Smooth muscle cell of the brain vasculature (primary cell): ENCODE data around the gene MCUB.
"Not testable (repeated sequence)": the region's sequence is repeated elsewhere in the genome, so short reads cannot be mapped to it uniquely, and the experiment has no call there.

Experiments used
- DNase-seq: peaks from one replicate; pipeline ENCODE4 v3.0.0-alpha.2; 2012; ENCODE audit warnings: low read depth, low spot score

Gene MCUB, protein sequence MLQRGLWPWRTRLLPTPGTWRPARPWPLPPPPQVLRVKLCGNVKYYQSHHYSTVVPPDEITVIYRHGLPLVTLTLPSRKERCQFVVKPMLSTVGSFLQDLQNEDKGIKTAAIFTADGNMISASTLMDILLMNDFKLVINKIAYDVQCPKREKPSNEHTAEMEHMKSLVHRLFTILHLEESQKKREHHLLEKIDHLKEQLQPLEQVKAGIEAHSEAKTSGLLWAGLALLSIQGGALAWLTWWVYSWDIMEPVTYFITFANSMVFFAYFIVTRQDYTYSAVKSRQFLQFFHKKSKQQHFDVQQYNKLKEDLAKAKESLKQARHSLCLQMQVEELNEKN

DNA sequence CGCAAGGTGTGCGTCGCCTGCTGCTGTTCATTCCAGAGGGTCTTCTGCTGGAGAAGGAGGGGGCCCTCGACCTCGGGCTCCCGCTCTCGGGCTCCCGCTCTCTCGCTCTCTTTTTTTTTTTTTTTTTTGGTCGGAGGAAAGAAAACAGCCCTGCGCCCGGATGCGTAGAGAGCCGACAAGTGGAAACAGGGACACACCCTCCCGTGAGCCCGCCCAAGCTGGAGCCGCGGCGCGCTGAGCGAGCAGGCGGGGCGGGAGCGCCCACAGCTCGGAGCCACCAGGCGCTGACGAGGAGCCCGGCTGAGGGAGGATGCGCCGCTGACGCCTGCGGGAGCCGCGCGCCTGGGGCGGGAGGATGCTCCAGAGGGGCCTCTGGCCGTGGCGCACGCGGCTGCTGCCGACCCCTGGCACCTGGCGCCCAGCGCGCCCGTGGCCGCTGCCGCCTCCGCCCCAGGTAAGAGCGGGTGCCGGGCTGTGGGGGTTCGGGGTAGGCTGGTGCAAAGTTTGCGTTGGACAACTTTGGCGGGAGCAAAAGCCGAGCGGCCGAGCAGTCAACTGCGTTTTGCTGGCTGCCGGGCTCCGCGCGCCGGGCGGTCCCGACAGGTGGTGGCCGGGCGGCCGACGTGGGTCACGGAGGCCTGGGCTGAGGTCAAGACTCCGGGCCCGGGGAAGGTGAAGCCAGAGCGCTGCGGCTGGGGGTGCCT lies at the start of gene MCUB:
MCUB (plus strand) TSS at position 264 of the 704 bp plus-strand sequence; CDS start at position 356, 92 bp downstream.
- DNase-seq = no peak

DNA sequence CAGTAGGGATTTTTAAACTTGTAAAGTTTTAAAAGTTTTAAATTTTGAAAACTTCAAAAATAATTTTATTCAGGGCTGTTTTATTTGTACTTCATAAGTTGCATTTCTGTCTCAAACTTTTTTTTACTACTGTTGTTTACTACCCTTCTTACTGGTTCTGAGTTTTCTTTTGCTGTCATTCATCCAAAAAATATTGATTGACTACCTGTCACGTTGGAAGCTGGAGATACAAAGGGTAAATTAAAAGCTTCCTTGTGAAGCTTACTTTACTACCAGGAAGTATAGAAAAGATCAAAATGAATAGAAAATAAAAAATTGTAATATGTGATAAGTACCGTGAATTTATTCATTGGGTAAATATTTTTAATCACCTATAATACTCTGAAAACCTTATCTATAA lies 49.4 kb upstream of the MCUB start:
- no peak for DNase-seq

DNA sequence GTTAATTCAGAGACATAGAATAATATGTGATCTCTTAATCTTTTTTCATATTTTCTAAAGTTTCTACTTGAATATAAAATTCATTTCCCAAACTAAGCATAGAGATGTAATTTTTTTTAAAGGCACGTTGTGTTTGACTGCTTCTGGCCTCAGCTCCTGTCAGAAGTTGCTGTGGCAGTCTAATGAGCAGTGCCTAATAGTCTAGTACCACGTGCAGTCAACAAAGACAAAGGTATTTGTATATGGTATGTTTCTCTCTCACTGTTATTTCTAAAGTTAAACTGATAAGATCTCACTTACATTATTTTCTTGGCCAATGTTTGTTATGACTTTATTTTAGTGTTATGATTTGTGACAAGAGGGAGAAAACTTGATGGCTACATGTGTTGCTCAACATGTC lies 48.6 kb upstream of the MCUB start:
- no peak for DNase-seq

DNA sequence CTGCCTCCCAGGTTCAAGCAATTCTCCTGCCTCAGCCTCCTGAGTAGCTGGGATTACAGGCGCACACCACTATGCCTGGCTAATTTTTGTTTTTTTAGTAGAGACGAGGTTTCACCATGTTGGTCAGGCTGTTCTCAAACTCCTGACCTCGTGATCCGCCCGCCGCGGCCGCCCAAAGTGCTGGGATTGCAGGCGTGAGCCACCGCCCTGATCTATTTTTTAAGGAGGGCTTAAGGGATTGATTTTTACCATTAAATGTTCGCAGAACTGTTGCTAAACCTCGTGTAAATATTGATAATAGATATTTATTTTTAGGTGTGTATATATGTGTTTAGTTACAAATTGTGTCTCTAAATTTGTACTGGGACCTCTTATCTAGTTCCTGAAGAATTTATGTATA lies 46.7 kb upstream of the MCUB start:
- not testable (repeated sequence) for DNase-seq

DNA sequence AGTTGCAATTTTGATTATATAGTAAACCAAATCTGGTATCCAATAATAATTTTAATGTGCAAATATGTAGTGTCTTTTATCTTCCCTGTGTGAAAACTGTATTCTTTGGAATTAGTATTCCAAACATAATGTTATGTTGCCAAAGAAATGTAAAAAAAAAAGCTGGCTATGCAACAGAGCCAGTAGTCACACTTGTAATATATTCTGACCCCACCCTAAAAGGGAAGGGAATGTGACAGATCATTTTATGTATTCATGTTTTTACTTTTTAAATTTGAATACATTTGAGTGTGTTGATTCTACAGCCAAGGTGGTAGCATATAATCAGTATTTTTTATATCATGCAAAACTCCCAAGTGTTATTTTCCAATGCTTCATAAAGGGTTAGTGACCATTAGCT lies 27.9 kb upstream of the MCUB start:
- no peak for DNase-seq

DNA sequence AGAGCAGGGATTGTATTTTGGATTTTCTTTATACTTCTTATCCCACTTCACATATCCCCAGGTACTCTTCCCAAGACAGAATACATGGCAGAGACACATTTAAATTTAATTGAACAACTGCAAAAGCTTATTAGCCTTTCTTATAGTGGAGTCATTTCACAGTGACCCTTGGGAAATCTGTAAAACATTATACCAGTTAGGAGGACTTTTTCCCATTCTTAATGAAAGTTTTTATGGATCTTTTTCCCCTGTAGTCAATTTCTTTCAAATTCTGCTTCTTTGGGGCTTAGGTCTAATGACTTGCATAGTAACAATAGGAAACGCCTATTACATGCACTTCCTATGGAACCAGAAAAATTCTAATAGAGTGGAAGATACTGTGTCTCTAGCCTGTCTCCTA lies 14.6 kb upstream of the MCUB start:
- no peak for DNase-seq

DNA sequence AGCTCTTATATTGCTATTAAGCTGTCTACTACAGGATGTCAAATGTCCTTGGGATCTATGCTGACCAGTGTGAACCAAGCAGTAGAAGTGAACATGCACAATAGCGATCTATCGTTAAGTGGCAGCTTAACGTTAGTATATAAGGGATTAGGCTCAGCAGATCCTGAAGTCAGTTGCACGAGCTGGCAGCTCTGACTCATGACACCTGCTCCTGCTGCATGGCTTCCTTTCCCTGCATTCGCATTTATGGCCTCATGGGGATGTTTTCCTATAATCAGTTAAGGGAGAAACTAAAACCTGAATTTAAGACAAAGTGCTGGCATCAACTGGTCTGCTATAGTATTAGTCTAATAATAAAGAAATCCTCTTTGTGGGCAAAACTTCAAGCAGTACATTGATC lies 12.7 kb upstream of the MCUB start:
- DNase-seq = no peak

DNA sequence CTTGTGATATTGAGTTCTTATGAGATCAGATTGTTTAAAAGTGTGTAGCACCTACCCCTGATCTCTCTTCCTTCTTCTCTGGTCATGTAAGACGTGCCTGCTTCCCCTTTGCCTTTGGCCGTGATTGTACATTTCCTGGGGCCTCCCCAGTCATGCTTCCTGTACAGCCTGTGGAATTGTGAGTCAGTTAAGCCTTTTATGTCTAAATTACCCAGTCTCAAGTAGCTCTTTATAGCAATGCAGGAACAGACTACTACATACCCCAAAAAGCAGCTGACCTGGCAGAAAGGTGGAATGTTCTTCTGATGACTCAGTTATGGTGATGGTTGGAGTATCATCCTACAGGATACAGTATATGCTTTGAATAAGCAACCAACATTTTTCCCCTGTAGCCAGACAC lies 11.4 kb upstream of the MCUB start:
- no peak for DNase-seq

DNA sequence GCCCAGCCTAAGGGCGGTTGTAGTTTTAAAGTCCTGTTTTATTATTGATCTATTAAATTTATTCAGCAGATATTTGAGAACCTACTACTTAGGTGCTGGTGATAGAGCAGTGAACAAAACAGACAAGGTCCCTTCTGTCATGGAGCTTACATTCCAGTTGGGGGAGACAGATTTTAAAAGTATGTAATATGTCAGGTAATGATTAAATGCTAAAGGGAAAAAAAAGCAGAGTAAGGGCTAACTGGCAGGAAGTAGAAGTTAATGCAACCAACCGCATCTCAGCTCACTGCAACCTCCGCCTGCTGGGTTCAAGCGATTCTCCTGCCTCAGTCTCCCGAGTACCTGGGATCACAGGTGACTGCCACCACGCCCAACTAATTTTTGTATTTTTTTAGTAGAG lies 7.8 kb upstream of the MCUB start:
- DNase-seq = no peak

DNA sequence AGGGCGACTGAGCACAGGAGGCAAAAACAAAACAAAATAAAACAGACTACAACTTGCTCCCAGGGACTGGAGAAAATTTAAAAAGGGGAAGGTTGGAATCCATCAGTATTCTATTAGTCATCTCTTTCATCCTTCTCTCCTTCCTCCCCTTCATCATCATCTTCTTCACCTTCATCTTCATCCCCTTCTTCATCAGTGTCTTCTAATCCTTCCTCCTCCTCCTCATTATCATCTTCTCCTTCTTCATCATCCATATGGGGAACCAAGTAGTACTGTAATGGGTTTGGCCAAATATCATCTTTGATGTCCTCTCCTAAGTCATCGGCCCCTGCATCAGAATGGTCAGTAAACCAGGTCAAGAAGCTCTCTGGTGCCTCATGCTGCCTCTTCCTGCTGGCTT lies 6.9 kb upstream of the MCUB start:
- DNase-seq = no peak

DNA sequence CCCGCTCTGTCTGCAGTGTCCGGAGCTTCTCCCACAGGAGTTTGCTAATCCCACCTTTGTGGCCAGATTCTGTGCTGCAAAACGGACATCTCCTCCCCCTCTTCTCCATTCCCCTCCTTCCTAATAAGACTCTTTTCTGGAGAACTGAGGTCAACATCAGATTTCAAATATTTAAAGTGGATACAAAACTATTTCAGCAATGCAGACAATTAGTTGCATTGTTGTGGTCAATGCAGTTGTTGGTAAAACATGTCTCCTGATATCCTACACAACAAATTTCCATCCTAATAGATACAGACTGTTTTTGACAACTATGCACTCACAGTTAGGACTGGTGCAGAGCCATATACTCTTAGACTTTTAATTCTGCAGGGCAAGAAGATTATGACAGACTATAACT lies 5.1 kb upstream of the MCUB start:
- no peak for DNase-seq

DNA sequence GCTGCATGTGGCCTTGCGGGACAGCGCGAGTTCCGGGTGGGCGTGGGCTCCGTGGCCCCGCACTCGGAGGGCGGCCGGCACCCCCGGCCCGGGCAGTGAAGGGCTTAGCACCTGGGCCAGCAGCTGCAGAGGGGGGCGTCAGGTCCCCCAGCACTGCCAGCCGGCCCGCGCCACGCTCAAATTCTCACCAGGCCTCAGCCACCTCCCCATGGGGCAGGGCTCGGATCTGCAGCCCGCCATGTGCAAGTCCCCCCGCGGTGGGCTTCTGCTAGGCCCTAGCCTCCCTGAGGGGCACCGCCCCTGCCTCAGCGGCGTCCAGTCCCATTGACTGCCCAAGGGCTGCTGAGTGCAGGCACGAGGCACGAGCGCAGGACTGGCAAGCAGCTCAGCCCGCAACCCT lies 2.6 kb upstream of the MCUB start:
- no peak for DNase-seq

DNA sequence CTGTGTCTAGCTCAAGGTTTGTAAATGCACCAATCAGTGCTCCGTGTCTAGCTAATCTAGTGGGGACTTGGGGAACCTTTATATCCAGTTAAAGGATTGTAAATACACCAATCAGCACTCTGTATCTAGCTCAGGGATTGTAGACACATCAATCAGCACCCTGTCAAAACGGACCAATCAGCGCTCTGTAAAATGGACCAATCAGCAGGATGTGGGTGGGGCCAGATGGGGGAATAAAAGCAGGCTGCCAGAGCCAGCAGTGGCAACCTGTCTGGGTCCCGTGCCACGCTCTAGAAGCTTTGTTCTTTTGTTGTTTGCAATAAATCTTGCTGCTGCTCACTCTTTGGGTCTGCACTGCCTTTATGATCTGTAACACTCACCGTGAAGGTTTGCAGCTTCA lies 2.0 kb upstream of the MCUB start:
- not testable (repeated sequence) for DNase-seq

DNA sequence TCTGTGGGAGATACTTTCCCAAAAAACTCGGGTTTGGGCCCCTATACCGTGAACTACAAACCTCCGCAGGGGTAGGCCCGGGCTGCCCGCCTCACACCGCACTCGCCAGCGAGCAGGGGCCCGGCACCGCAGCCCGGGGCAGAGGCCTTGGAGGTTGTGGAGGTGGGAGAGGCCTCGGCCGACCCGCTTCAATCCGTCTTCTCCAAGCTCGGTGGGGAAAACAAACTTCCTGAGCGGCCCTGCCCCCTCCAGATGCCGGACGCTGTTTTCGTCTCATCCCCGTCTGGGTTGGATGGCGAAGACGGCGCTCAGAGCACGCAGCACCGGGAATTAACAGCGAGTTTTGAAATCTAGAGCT lies 442 bp upstream of the MCUB start:
- no peak for DNase-seq

DNA sequence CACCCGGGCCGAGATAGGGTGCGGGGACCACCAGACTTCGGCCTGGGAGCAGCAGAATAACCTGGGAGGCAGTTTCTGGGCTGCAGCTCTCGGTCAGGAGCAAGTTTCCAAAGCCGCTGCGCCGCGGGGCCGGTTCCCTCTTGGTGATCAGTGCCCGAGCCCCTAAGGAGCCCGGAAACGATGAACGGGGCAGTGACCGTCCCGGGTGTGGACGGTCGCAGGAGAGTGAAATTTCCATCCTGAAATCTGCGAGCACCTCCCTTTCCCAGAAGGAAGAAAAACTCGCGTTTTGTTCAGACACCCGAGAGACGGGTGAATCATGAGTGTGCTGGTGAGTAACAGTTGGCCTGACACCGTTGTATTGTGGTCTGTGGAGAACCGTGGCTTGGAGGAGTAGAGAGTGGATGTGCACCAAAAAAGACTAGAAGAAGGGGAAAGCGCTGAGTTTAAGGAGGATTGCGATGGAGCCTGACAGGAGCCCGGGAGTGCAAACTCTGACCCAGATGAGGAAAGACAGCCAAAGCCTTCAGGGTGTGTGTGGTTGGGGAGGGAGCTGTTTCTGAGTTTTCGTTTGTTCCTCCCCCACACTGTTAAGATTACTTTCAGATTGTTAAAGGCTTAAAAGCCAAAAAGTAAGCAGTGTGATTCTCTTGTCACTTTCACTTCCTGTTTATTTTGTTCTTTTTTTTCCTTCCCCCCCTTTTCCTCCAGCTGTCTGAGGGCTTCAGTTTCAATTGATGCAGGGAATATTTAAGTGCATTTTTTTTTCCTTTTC lies 828 bp downstream of the MCUB start:
- no peak for DNase-seq

DNA sequence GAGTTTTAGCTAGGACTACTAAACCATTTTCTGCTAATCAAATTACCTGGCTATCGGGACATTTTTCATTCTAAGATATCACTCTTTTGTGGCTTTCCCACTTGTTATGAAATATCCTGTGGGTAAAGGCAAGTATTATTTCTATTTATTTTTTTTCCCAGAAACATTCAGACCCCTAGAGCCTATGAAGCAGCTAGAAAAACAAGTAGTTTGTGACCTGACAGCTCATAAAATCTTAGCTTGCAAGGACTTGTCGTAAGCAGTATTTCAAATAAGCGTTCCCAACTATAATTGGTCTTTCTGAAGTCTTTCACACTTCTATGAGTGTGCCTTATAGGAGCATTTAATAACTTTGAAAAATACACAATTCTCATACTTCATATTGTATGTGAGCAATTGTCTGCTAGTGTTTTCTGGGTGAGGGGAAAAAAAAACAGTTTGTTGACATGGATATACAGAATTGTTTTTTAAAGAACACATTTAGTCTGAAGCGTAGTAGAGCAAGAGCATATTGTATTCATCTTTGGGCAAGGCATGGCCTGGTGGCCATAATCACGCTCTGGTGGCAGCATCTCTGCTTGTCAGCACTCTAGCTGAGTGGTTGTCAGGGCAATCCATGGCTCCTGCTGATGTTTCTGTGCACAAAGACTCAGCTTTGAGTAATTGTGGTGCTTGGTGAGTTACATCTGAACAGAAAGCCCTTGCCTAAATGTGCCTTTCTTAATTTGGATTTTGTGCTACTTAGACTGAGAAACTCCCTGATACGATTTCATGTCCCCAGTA lies 2.6 kb downstream of the MCUB start:
- DNase-seq = no peak

DNA sequence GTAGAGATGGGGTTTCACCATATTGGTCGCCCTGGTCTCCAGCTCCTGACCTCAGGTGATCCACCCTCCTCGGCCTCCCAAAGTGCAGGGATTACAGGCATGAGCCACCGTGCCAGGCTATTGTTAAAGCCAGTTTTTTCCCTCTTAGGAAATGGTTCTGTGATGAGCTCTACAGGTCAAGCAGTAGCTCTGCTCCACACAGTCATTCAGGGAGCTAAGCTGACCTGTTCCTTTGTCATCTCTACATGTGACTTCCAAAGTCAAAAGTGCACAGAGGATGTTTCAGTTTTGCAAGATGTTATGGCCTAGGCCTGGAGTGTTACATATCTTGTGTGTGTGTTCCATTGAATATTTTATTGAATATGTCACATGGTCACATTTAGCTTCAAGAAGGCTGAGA lies 11.4 kb downstream of the MCUB start:
- no peak for DNase-seq

DNA sequence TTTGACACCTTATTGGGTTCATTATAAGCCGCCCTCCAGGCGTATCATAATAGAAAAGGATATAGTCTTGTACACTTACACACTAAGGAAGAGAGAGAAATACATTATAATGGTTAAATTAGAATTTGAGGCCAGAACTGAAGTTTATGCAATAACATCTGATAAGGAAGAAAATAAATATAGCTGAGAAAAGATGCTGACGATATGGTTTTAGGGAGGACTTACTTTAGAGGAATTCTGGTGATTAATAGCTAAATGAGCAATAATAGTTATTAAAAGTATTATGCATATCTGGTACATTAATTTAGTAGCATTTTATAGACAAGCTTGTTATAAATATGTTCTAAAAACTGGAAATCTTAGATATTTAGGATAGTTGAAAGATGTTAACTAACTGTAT lies 12.1 kb downstream of the MCUB start:
- no peak for DNase-seq

DNA sequence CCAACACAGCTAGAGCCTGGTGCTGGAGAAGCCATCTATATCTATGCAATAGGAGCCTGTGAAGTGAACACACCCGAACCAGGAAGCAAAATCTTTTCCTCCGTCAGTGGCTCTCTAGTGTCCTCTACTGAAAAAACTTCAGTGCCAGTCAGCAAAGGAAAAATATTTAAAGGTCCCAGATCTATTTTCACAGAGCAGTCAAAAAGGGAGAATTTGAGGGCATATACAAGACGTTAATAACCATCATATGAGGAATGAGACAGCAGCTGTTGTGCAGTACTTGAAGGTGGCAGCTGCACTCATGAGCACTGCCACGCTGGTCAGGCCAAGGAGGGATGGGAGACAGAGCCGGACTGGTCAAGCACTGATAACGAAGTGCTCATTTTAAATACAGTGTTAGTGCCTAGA lies 14.4 kb downstream of the MCUB start:
- no peak for DNase-seq

DNA sequence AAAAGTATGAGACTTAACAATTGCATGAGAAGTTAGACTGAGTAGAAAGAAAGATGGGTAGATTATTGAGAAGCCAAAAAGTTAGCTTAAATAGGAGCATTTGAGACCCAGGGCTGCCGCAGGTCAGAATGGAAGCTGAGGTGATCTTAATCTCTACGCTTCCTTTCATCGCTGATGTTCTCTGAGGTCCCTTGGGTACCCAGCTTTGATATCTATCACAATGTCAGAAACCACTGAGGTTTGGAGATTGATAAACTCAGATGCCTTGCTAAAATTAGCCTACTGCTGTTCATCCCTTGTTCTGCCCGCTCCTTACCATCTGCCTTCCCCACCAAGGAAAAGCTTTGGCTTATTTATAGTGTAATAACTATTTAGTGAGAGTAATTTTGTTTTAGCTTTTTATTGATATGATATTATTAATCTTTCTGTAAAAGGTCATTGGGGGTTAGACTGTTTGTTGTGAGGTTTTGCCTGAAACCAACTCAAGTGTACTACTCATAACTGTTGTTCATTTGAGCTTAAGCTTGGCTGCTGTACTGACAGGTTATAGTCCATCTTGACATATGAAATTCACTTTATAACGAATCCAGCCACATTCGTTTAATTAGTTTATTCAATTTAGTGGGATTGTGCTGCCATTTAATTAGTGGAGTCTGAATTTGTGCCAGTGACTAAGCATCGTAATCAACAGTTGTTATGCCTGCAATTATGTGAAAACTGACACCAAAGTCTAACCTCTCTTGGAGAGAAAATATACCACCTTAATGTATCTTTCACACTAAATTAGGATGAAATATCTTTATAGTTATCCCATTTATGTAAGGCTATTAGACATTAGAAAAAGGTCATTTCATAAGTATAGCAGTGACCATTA lies 15.1 kb downstream of the MCUB start:
- DNase-seq = no peak

DNA sequence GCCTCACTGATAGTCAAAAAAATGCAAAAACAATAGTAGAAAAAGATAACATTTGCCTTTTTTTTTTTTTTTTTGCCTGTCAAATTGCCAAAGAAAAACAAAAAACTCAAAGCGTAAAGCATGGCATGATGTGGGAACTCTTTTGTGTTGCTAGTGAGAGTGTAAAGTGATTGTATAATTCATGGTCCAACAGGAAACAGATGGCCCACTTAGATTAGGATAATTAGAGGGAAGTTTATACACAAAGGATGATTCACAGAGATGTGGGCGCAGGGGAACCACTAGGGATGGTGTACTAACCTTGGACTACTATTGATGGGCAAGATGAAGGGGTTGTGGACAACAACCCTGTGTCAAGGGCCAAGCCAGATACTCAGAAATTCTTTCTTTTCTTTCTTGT lies 16.4 kb downstream of the MCUB start:
- no peak for DNase-seq
